LNCAP (cell line): ENCODE data around the gene FADD.

Experiments
- TF ChIP-seq, protein P1 (sequence below): fragments of 450-650 bp; IDR thresholded peaks from 2 replicates; pipeline ENCODE4 v1.5.1; 2017; ENCODE audit warnings: mild to moderate bottlenecking

FADD gene

DNA sequence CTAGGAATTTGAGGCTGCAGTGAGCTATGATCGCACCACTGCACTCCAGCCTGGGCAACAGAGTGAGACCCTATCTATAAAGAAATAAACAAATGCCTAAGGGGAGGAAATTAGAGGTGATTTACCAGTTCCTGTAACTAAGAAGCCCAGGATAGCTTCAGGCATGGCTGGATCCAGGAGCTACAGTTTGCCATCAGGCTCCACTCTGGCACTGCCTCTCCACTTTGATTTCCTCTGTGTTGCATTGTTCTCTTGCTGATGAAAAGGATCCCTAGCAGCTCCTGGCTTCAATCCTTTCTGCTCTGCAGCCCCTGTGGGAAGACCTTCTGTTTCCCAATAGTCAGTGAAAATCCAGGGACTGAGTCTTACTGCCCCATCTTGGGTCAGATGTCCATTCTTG lies 20.1 kb upstream of the FADD start:
- TF ChIP-seq, protein P1, sequence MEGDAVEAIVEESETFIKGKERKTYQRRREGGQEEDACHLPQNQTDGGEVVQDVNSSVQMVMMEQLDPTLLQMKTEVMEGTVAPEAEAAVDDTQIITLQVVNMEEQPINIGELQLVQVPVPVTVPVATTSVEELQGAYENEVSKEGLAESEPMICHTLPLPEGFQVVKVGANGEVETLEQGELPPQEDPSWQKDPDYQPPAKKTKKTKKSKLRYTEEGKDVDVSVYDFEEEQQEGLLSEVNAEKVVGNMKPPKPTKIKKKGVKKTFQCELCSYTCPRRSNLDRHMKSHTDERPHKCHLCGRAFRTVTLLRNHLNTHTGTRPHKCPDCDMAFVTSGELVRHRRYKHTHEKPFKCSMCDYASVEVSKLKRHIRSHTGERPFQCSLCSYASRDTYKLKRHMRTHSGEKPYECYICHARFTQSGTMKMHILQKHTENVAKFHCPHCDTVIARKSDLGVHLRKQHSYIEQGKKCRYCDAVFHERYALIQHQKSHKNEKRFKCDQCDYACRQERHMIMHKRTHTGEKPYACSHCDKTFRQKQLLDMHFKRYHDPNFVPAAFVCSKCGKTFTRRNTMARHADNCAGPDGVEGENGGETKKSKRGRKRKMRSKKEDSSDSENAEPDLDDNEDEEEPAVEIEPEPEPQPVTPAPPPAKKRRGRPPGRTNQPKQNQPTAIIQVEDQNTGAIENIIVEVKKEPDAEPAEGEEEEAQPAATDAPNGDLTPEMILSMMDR: no peak

DNA sequence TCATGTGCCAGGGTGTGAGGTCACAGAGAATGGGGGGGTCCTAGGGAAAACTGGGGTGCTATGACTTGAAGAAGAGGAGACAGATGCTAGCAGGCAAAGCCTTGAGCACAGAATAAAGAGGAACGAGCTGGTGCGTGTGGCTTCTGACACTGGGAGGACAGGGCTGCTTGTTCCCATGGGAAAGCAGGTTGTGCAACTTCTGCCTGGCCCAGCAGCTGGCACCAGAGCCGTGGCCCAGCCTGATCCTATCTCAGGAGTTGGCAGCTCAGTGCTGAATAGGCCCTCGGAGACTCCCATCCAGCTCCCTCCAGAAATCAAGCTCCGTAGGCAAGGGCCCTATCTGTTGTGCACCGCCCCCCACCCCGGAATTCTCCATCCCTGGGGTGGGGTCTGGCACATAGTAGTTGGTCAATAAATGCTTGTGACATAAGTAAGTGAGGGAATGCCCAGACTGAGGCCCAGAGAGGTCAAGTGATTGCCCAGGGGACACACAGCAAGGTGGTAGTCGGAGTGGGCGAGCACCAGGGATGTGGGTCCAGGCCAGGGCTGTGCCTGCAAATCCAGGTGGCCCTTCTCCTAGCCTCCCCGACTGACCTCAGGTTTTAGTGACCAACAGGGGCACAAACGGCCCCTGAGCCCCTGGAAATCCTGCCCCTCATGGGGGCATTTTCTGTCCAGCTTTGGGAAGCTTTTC lies 19.5 kb upstream of the FADD start:
- TF ChIP-seq, protein P1: no peak

DNA sequence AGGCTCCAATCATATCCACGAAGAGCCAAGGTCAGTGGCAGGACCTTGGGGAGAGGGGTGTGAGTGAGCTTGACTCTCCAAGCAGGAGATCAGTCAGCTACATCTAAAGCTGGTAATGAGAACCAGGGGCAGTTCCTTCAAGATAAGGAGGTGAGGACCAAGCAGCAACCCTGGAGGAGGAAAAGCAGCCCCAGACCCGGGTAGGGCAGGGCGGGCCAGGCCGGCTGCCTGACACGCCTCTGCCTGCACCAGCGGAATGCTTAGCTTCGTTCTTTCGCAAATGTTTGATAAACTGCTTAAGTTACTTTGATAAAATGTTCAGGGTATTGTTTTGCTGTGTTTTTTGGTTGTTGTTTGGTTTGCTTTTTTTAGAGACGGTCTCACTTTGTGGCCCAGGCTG lies 18.7 kb upstream of the FADD start:
- TF ChIP-seq, protein P1: no peak

DNA sequence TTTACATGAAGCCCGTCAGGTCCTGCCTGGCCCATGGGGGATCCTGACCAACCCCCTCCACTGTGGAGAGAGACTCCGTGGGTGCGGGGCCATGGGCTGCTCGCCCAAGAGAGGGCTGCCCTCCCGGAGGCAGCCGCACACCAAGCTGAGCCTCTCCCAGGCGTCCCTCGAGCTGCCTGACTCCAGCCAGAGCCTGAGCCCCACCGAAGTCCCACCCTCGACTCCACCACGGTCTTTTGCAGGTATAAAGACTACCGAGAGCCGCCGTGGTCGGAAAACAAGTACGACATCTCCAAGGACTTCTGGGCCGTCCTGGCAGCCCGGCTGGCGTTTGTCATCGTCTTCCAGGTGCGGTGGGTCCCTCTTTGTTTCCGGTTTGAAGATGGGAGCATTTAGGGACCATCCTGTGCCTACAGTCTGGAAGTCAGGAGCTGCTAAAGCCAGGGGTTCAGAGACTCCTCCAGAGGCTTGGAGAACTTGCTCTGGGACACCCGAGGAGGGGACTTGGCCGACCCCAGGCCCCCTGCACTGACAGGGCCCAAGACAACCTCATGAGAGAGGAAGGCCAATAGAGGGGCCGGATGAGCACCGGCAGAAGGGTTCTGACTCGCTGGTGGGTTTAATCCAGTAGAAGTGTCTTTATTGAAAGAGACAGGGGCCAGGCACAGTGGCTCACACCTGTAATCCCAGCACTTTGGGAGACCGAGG lies 17.6 kb upstream of the FADD start:
- TF ChIP-seq, protein P1: no peak

DNA sequence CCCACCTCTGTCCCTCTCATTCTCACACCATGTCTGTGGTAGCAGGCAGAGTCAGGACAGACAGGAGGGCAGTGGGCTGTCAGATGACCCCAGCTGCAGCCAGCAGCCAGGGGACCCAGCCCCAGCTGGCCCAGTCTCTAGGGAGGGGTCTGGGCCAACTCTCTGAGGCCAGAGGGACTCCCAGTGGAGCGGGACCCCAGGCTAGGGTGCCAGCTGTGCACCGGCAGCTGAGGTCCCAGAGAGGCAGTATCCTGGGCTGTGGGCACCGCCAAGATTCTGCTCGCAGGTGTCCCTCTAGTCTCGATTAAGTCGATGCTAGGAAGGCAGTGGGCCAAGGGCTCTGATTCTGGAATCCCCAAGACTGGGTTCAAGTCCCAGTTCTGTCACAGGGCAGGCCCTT lies 16.7 kb upstream of the FADD start:
- TF ChIP-seq, protein P1: no peak

DNA sequence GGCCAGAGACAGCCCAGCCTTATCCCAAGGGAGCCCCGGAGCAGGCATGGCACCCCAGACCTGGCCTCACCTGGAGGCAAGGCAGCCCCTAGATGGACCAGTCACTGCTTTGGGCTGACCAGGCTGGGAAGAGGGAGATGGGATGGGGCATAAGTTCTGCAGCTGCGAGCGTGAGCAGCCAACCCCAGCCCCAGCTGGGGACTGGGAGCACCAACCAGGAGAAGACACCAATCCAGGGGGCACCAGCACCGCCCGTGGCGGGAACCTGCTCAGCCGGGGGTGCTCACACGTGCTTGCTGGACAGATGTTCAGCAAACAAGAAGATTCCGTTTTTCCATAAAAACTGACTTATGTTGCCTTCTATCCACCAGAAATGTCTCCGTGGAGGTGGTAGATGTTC lies 16.2 kb upstream of the FADD start:
- TF ChIP-seq, protein P1: no peak

DNA sequence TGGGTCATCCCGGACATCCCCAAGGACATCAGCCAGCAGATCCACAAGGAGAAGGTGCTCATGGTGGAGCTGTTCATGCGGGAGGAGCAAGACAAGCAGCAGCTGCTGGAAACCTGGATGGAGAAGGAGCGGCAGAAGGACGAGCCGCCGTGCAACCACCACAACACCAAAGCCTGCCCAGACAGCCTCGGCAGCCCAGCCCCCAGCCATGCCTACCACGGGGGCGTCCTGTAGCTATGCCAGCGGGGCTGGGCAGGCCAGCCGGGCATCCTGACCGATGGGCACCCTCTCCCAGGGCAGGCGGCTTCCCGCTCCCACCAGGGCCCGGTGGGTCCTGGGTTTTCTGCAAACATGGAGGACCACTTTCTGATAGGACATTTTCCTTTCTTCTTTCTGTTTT lies 15.3 kb upstream of the FADD start:
- TF ChIP-seq, protein P1: no peak
